NCI-H1694 treated with DMSO at 0.1 percent for 48 hours (cell line): Measurements from ENCODE around the gene CRLF1.

ENCODE experiments used
- DNase-seq: peaks from one replicate; lab custom pipeline; 2025; lab: John Stamatoyannopoulos, UW

The CRLF1 gene

GRCh38 chr19:18557411-18558201 lies 49.0 kb downstream of the CRLF1 start, which contains the start of gene KXD1:
KXD1 (plus strand) TSS chr19:18557870; CDS start chr19:18562057, 4,187 bp downstream.
- peak; percentile 97 for DNase-seq

GRCh38 chr19:18551631-18552030 lies 55.0 kb downstream of the CRLF1 start:
- no peak for DNase-seq

GRCh38 chr19:18543814-18544475 lies 62.7 kb downstream of the CRLF1 start:
- DNase-seq = no peak
